Measurements from ENCODE around the gene CKS1B.
A peak's percentile ranks its signal among the peaks of the same experiment; 100 is the strongest.

The CKS1B gene

DNA sequence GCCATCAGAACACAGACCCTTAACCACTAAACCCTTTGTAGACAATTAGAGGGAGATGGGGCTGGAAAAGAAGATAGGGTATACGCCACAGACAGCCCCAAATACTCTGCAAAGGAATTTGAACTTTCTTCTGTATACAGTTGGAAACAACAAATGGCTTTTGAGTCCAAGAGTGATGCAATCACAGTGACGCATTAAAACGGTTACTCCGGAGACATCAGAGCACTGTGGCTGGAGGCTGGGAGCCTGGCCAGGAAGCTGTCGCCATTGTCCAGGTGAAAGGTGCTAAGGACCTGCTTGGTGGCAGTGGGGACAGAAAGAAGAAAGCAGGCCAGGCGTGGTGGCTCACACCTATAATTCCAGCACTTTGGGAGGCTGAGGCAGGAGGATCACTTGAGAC is 12.8 kb downstream of the CKS1B start:
- no peak for DNase-seq (ENCODE audit: low read depth)

DNA sequence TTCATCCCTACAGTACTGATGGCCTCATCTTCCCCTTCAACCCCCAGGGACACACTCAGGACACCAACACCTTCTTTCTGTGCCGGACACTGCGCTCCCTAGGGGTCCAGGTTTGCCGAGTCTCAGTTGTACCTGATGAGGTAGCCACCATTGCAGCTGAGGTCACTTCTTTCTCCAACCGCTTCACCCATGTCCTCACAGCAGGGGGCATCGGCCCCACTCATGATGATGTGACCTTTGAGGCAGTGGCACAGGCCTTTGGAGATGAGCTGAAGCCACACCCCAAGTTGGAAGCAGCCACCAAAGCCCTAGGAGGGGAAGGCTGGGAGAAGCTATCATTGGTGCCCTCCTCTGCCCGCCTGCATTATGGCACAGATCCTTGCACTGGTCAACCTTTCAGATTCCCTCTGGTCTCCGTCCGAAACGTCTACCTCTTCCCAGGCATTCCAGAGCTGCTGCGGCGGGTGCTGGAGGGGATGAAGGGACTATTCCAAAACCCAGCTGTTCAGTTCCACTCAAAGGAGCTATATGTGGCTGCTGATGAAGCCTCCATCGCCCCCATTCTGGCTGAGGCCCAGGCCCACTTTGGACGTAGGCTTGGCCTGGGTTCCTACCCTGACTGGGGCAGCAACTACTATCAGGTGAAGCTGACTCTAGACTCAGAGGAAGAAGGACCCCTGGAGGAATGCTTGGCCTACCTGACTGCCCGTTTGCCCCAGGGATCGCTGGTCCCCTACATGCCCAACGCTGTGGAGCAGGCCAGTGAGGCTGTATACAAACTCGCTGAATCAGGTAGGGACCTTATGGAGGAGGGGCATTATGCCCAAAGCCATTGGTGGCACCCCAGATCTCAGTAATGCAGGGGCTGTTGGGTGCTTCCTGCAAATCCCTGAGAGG is 13.8 kb downstream of the CKS1B start:
- DNase-seq (ENCODE audit: low read depth): no peak

DNA sequence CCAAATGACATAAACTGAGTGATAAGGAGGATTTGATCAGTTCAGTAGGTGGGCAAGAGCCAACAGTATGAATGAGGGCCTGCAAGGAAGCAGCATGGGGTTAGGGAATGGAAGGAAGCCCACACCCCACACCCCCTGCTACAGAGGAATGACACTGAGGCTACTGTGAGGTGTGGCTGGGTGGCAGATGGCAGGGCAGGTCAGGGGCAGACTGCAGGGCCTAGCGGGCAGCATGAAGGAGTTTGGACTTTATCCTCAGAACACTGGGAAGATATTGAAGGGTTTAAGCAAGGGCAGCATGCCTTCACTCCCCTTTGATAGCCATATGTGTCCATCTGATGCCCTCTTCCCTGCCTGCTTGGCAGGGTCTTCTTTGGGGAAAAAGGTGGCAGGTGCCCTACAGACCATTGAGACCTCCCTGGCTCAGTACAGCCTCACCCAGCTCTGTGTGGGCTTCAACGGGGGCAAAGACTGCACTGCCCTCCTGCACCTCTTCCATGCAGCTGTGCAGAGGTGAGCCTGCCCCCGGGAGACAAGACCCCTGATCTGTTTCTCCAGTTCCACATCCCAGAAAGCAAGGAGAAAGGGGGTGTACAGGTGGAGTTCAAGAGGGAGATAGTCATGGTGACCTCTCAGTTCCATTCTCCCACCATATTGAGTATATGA is 14.8 kb downstream of the CKS1B start:
- no peak for DNase-seq (ENCODE audit: low read depth)

DNA sequence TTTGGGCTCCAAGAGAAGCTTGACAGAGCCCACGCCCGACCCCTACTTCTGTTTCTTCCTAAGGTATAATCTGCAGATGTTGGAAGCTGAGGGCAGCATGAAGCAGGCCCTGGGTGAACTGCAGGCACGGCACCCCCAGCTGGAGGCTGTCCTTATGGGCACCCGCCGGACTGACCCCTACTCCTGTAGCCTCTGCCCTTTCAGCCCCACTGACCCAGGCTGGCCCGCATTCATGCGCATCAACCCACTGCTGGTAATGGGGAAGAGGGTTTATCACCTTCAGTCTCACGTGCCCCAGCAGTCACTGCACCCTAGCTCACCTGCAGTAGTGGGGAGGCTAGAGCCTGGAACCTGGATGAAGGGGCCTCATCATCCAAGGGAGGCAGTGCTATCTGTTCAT is 15.8 kb downstream of the CKS1B start:
- no peak for DNase-seq (ENCODE audit: low read depth)

DNA sequence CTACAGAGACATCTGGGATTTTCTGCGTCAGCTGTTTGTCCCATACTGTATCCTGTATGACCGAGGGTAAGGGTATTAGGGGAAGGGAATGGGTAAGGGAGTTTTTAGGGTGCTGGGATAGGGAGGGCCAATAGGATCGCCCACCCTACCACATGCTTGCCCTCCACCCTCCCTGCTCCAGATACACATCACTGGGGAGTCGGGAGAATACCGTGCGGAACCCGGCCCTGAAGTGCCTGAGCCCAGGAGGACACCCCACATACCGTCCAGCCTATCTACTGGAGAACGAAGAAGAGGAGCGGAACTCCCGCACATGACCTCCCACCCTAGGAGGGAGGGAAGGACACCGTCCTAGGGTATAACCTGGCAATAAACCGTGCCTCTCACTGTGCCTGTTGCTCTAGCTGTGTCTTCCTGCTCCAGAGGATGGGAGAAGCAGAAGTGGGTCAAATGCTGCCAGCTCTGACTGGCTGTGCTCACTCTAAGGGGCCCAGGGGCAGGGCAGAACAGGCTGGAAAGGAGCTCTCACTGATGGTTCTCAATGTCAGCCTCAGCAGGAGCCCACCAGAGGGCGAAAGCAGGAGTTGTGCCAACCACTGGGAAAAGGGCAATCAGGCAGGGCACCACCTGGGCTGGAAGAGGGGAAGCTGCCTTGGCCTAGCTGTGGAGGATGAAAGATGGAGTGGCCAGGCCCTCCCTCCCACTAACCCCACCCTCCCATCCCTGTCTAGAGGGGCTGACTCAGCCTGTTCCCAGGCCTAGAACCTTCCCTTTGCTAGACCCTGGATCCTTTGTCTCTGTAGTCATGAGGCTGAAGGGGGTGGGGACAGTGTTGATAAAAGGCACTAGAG is 18.5 kb downstream of the CKS1B start:
- no peak for DNase-seq (ENCODE audit: low read depth)

DNA sequence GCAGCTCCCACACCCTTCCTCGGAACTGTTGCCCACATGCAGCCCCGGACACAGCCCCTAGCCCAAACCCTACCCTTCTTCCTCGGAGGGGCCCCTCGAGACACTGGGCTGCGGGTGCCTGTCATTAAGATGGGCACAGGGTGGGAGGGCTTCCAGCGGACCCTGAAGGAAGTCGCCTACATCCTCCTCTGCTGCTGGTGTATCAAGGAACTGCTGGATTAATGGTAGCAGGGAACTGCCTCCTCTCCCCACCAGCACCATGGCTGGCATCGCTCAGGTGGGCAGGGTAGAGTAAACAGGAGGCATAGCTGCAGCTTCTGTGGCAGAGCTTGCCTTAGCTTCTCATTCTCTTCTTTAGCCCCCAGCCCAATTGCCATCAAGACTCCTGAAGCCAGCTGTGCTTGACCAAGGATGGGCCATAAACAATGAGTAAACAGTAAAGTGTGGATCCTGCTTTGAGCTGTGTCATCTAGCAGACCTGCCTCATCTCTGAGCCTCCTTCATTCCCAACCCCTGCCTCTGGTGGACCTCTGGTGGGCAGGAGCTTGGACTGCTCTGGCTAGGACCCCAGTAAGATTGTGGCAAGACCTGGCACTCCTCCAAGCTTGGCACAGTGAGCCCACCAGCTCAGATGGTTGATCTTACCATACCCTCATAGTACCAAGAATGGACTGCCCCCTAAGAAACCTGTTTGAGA is 19.2 kb downstream of the CKS1B start, which contains the start of gene LENEP:
Gene LENEP (plus strand): TSS at position 15 of the 697 bp plus-strand sequence. CDS start 22 bp downstream, at position 37.
- no peak for DNase-seq (ENCODE audit: low read depth)

DNA sequence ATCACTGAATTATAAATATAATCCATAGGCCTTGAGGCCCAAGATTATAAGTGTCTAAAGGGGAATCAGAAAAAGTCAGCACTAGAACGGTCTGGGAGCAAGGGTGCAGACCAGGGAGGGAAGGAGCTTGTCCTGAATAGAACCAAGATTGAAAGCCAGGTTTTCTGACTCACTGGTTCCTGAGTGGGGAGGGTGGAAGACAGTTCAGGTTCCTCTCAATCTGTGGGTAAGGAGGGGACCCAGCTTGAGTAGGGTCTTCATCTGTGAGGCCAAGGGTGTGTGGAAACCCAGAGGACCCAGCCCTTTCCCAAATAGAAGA is 19.7 kb downstream of the CKS1B start:
- no peak for DNase-seq (ENCODE audit: low read depth)

DNA sequence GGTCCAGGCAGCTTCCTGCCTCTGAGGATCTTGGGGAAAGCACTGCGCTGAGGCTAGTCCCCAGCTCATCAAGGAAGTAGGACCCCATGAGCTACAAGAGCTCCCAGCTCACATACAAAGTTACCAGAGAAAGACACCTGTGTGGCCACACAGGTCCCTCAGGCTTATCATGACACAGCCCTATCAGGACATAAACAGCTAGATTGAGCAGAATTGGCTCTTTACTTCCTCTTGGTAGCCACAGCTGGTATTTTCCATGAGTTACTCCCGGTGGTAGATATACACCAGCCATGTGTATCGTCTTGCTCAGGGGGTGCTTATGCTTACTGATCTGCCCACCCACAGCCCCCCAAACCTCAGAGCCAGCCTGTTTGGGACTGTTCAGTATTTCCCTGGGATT is 20.1 kb downstream of the CKS1B start:
- DNase-seq (ENCODE audit: low read depth): no peak

DNA sequence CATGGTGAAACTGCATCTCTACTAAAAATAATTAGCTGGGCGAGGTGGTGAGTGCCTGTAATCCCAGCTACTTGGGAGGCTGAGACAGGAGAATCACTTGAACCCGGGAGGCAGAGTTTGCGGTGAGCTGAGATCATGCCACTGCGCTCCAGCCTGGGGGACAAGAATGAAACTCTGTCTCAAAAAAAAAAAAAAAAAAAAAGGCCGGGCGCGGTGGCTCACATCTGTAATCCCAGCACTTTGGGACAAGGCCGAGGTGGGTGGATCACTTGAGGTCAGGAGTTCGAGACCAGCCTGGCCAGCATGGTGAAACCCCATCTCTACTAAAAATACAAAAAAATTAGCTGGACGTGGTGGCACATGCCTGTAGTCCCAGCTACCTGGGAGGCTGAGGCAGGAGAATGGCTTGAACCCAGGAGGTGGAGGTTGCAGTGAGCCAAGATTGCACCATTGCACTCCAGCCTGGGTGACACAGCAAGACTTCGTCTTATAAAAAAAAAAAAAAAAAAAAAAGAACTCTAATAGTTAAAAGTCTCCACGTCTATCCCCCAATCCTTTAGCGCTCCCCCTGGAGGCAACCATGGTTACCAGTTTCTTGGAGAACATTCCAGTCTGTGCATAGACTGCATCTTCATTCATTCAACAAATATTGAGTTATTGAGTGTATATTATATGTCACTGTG is 21.0 kb downstream of the CKS1B start:
- DNase-seq (ENCODE audit: low read depth): peak; percentile 76

DNA sequence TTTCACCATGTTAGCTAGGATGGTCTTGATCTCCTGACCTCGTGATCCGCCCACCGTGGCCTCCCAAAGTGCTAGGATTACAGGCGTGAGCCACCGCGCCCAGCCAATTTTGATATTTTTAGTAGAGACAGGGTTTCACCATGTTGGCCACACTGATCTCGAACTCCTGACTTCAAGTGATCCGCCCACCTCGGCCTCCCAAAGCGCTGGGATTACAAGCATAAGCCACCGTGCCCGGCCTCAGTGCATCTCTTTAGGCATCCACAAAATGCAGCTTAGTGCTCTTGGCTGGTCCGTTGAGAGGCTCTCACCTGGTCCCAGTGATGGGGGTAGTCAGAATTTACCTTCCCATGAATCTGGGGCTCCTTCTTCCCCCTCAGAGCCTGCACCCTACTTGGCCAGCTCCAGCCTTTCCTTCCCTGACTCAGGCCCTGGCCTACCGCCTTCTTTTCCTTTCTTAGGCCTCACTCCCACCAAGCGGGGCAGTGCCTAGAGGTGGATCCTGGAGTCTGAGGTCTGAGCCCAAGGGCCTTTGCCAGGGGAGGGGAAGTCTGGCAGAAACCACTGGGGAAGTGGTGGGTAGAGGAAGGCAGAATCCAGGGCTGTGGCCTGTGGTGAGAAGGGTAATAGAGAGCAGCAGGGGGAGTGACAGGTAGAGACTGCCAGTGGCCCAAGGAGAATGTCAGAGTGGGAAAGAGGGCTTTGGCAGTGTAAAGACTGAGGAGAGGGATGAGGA is 22.7 kb downstream of the CKS1B start:
- DNase-seq (ENCODE audit: low read depth): no peak

DNA sequence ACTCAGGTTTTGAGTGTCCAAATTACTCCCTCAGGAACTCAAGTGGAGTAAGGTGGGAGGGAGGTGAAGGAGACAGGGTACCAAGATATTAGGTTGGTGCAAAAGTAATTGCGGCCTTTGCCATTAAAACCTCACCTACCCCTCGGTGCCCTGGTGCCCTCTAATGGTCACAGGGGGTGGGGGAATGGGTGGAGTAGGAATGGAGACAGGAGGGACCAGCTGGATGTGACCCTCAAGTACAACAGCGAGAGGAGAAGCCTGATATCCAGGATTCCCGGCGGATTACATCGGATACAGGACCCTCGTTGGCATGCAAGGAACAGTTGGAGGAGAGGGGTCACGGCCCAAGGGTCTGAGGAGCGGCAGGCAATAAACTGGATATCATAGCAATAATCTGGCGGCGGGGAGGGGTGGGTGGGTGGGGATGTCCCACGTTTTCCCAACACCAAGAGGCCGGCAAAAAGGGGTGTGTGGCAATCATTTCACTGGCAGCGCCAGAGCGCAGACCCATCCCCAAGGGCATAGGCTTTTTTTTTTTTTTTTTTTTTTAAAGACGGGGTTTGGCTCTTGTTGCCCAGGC is 23.8 kb downstream of the CKS1B start:
- DNase-seq (ENCODE audit: low read depth): no peak

DNA sequence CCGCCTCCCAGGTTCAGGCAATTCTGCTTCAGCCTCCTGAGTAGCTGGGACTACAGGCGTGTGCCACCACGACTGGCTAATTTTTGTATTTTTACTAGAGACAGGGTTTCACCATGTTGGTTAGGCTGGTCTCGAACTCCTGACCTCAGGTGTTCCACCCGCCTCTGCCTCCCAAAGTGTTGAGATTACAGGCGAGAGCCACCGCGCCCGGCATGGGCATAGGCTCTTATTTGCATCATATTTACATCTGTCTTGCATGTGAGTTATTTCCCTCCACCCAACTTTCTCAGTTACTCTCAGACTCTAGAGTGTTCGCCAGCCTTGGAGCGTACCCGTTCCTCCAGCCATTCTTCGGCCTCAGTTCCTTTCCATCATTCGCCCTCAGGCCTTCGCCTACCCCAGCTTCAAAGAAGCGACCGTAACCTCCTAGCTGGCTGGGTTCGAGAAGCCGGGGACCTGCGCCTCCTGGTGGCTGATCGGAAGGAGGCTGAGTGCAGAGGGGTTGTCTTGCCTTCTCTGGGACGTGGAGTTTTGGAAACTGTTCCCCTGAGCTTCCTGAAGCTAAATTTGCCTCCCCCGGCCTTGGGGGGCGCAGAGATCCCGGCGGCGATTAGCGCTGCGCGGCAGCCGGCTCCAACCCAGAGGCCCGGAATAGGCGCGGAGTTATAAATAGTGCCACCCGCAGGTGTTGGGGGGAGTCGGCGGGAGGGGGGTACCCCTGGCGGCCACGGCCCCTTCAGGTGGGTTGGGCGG is 24.5 kb downstream of the CKS1B start:
- DNase-seq (ENCODE audit: low read depth): no peak

DNA sequence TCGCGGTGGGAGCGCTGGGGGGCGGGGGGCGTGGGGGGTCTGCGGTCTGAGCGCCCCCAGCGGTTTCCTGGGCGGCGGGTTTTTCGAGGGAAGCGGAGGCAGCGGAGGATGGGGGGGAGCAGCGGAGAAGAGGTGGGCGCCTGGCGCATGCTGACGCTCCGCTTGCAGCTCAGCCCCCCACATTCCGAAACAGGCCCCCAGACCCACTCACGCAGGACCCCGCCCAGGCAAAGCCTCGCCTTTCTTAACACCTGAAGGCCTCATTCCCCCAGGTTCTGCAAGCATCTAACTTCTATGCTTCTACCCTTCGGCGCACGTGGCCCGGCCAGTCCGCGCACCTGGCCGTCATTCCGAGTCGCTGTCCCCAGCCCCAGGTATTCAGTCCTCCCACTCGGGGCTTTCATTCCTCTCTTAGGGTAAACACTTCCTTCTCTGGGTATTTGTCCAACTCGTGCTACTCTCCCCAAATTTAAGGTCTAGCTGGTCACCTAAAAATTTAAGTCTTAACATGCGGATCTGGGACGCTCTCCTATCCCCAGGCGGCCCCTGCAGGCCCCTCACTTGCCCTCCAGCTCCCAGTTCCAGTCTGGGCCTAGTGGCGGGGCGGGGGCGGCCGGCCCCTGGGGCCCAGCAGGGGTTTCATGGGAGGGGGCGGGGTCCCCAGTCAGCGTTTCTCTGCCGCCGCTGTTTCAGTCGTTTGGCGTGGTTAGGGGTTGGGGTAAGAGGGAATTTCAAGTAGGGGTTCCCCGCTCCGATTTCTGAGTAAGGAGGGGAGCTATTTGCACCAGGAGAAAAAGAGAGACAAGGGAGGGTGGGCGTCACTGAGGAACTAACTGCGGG is 25.3 kb downstream of the CKS1B start:
- no peak for DNase-seq (ENCODE audit: low read depth)

DNA sequence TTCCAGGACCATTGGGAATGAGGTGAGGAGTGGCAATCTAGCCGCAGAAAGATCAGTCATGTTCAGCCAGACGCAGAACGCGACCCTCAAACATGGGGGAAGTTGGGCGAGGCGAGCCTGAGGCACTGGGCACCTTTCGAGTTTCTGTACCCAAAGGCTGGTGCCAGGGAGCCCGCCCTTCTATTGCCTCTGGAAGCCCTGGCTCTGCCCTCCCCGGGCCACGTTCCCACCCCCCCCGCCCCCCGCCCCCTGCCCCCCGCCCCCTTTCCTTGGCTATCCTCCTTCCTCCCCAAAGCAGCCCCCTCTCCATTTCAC is 25.9 kb downstream of the CKS1B start:
- DNase-seq (ENCODE audit: low read depth): no peak

DNA sequence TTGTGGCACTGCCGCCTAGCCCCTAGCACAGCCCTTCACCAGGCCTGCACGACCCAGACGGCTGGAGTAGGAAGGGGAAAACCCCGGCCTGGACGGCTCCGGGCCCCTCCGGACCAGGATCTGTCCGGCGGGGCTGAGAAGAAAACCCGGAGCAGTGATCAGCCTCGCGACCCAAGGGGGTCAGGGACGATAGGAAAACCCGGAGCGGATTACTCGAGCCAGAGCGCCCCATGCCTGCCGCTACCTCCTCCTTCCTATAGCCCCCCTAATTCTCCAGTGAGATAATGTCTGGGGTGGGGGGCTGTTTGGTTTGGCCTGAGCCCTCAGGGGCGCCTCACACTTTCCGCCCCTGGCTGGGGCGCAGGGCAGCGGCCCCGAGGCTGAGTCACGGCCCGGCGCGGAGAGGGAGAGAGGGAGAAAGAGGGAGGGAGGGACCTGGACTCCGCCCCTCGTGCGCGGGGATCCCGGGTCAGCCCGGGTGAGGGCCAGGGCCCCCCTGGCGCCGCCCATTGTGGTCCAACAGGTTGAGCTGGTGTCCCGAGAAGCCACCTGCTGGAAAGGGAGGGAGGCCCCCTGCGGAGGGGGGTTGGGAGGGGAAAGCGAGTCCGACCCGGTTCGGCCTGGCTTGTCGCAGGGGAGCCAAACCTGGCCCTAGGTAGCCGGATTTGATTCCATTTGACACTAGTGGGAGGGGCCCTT is 26.4 kb downstream of the CKS1B start:
- DNase-seq (ENCODE audit: low read depth): peak; percentile 67

DNA sequence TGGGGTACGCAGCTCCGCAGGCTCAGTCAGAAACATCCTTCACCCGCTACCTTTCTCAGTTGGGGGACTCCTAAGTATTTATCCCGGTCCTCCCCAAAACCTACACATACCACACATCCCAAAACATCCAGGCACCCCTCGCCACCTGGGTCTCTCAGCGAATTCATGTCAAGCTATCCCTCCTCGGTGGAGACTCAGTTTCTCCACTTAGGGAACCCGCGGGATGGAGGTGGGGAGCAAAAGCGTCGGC is 26.9 kb downstream of the CKS1B start:
- DNase-seq (ENCODE audit: low read depth): no peak

DNA sequence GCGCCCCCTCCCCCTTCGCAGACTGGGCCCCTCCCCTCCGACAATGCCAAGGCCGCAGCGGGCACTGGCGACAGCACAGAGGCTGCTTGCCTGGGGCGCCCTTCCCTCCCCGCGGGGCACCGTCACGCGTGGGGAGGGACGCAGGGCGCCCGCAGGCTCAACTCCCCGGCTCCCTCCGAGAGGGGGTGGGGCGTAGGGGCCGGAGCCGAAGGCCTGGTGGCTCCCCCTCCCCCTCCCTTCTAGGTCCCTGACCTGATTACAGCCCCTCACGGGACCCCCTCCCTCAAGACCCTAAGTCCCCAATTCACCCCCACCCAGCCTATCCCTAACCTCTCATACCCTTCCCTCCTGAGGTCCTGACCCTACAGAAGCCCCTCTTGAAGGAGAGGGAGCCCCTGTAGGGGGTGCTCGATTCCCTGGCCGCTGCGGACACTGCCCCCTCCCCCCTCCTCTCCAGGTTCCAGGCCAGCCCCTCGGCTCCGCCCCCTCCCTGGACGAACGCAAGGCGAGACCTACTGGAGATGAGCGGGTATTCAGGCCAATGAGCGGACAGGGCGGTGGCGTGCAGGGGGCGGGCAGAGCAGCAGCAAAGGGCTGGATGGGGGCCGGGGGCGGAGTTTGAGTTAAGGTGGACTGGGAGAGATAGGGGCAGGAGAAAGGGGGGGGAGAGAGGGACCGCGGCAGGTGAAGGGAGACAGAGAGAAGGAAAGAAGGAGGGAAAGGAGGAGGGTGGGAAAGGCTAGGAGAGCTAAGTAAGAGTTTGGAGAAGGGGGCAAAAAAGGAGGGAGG is 27.4 kb downstream of the CKS1B start:
- peak; percentile 98 for DNase-seq (ENCODE audit: low read depth)

Measured in fibroblast of the conjunctiva (primary cell).